Right hindlimb (tissue), 1 donor: ENCODE data around the gene TEX264.
"Not testable (repeated sequence)": the region's sequence is repeated elsewhere in the genome, so short reads cannot be mapped to it uniquely, and the experiment has no call there.

Experiments
- DNase-seq: peaks from one replicate; pipeline ENCODE4 v3.0.0-alpha.2; 2018

TEX264 gene

GRCh38 chr3:51670823-51671733 lies at the start of gene TEX264:
TEX264 (plus strand) TSS chr3:51671252; CDS start chr3:51674305, 3,053 bp downstream.
- DNase-seq: peak; percentile 88

GRCh38 chr3:51622413-51622812 lies 48.6 kb upstream of the TEX264 start:
- DNase-seq: no peak

GRCh38 chr3:51622868-51623267 lies 48.2 kb upstream of the TEX264 start:
- peak; percentile 69 for DNase-seq

- DNase-seq: no peak
Observed at GRCh38 chr3:51630513-51630912, 40.5 kb upstream of the TEX264 start.

- no peak for DNase-seq
Observed at GRCh38 chr3:51637144-51637940, 33.7 kb upstream of the TEX264 start.

- peak; percentile 24 for DNase-seq
Observed at GRCh38 chr3:51637941-51638471, 33.0 kb upstream of the TEX264 start.

- no peak for DNase-seq
Observed at GRCh38 chr3:51642462-51642861, 28.6 kb upstream of the TEX264 start.

GRCh38 chr3:51646091-51646490 lies 25.0 kb upstream of the TEX264 start:
- no peak for DNase-seq

- not testable (repeated sequence) for DNase-seq
Observed at GRCh38 chr3:51652103-51652502, 18.9 kb upstream of the TEX264 start.

GRCh38 chr3:51653409-51653808 lies 17.6 kb upstream of the TEX264 start:
- DNase-seq: not testable (repeated sequence)

- no peak for DNase-seq
Observed at GRCh38 chr3:51657234-51657633, 13.8 kb upstream of the TEX264 start.

- DNase-seq: no peak
Observed at GRCh38 chr3:51659942-51660341, 11.1 kb upstream of the TEX264 start.

GRCh38 chr3:51662456-51662855 lies 8.6 kb upstream of the TEX264 start:
- no peak for DNase-seq

- DNase-seq: no peak
Observed at GRCh38 chr3:51668756-51669155, 2.3 kb upstream of the TEX264 start.

GRCh38 chr3:51669241-51670052 lies 1.6 kb upstream of the TEX264 start:
- DNase-seq: peak; percentile 81

GRCh38 chr3:51670053-51670822 lies 814 bp upstream of the TEX264 start:
- no peak for DNase-seq

GRCh38 chr3:51671734-51672475 lies 853 bp downstream of the TEX264 start:
- DNase-seq: peak; percentile 72

- DNase-seq: no peak
Observed at GRCh38 chr3:51673181-51673801, 2.2 kb downstream of the TEX264 start.

- DNase-seq: no peak
Observed at GRCh38 chr3:51673802-51674654, 3.0 kb downstream of the TEX264 start.

GRCh38 chr3:51675201-51675611 lies 4.2 kb downstream of the TEX264 start:
- DNase-seq: no peak
